Lower leg skin (tissue), 3 donors: ENCODE data around the gene TRIM44.

Experiments used
- CTCF ChIP-seq, 3 donors: fragments of 450-650 bp; IDR thresholded peaks; one replicate each; pipeline ENCODE4 v1.5.1; 2016; ENCODE audit warnings: antibody characterized with exemption in 3 of 3, mild to moderate bottlenecking in 3 of 3, moderate library complexity in 2 of 3
- POLR2A ChIP-seq, 2 donors: fragments of 450-650 bp; IDR thresholded peaks; one replicate each; pipeline ENCODE4 v1.6.1; 2016 to 2017; ENCODE audit warnings: antibody characterized with exemption in 2 of 2, mild to moderate bottlenecking in 1 of 2, moderate library complexity in 1 of 2

DNA sequence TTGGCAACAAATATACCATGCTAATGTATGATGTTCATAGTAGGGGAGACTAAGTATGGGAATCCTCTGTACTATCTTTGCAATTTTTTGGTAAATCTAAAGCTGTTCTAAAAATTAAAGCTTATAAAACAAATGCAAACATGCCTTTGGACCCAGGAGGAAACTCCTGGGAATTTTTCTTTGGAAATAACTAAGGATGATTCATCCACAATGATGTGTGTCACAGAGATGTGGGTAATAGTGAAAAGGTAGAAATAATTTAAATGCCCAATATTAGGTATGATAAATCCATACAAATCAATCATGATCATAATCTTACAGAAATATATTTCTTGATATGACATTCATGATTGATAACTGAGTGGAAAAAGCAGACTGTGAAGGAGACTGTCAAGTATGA is 135.8 kb downstream of the TRIM44 start:
- no peak for TF ChIP-seq POLR2A (IDR thresholded peaks at IDR 0.05)
- TF ChIP-seq CTCF (IDR thresholded peaks at IDR 0.05): no peak
